HG03025 (cell line): Measurements from ENCODE around the gene B4GALNT4.
"Not testable (repeated sequence)": the region's sequence is repeated elsewhere in the genome, so short reads cannot be mapped to it uniquely, and the experiment has no call there.

Experiments used
- ATAC-seq: cut with Tn5 transposase; IDR thresholded peaks from one replicate; pipeline ENCODE4 v1.9.1; 2021; ENCODE audit warnings: mild to moderate bottlenecking, moderate library complexity; ENCODE audit not compliant: unreplicated experiment, low FRiP score

Gene B4GALNT4

GRCh38 chr11:358129-358800, 11.0 kb upstream of the B4GALNT4 start:
- no peak for ATAC-seq

GRCh38 chr11:359181-359714, 10.1 kb upstream of the B4GALNT4 start:
- no peak for ATAC-seq

- ATAC-seq = no peak
Observed at GRCh38 chr11:360326-361280, 8.7 kb upstream of the B4GALNT4 start.

- ATAC-seq = no peak
Observed at GRCh38 chr11:362642-363442, 6.5 kb upstream of the B4GALNT4 start.

- not testable (repeated sequence) for ATAC-seq
Observed at GRCh38 chr11:363443-363805, 5.9 kb upstream of the B4GALNT4 start.

- ATAC-seq = no peak
Observed at GRCh38 chr11:363948-364761, 5.1 kb upstream of the B4GALNT4 start.

GRCh38 chr11:364991-365725, 4.1 kb upstream of the B4GALNT4 start:
- no peak for ATAC-seq

- ATAC-seq = no peak
Observed at GRCh38 chr11:365831-366230, 3.5 kb upstream of the B4GALNT4 start.

GRCh38 chr11:367956-368413, 1.3 kb upstream of the B4GALNT4 start:
- no peak for ATAC-seq

- no peak for ATAC-seq
Observed at GRCh38 chr11:368414-369335, 624 bp upstream of the B4GALNT4 start.

GRCh38 chr11:370070-370941, 1.0 kb downstream of the B4GALNT4 start:
- no peak for ATAC-seq

GRCh38 chr11:371051-371450, 1.8 kb downstream of the B4GALNT4 start:
- no peak for ATAC-seq

GRCh38 chr11:371716-372590, 2.7 kb downstream of the B4GALNT4 start:
- no peak for ATAC-seq

- ATAC-seq = no peak
Observed at GRCh38 chr11:372809-373715, 3.8 kb downstream of the B4GALNT4 start.
